ENCODE data around the gene SPATA6.

The SPATA6 gene

DNA sequence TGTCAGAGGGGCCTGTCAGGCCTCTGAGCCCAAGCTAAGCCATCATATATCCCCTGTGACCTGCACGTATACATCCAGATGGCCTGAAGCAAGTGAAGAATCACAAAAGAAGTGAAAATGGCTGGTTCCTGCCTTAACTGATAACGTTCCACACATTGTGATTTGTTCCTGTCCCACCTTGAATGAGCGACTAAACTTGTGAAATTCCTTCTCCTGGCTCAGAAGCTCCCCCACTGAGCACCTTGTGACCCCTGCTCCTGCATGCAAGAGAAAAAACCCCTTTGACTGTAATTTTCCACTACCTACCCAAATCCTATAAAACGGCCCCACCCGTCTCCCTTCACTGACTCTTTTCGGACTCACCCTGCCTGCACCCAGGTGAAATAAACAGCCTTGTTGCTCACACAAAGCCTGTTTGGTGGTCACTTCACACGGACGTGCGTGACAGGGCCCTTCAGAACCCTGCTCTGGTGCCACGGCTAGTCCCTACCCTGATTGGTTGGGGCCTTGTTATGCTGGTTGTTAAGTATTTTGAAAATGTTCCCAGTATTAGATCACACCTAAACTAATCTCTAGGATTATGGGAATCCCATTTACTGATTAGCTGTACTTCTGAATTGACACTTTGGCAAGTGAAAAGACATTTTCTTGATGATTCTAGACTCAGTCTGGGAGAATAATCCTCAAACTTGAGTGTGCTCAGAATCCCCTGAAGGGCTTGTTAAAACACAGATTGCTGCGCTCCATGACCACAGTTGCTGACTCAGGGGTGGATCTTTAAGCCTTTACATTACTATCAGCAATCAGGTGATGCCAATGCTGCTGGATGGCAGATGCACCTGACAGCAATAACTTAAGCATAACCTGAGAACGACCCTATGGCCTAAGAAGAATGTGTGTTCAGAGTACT is 28.8 kb upstream of the SPATA6 start:
- no peaks in the 10 kb centered on the region for H3K9me3 ChIP-seq (ENCODE audit: control insufficient read depth, low read length)
- 50% methylated on average over 8 of the region's 12 CpGs for WGBS
- H3K18ac ChIP-seq (ENCODE audit: low read depth in 1 of 2, low read length in 2 of 2): no peak overlapping the region
- no peak overlapping the region for H3K9ac ChIP-seq (ENCODE audit: low read length)
- DNase-seq: no peak
- no peak overlapping the region for H3K4me2 ChIP-seq (ENCODE audit: low read length, poor library complexity, severe bottlenecking)
- no peak overlapping the region for H4K91ac ChIP-seq (ENCODE audit: low read length)
- H2AFZ ChIP-seq (ENCODE audit: low read depth, low read length): no peak overlapping the region
- no peak overlapping the region for H2BK5ac ChIP-seq (ENCODE audit: low read depth, low read length, poor library complexity, severe bottlenecking)
- H2BK120ac ChIP-seq (ENCODE audit: low read depth, low read length): no peak overlapping the region
- no peak overlapping the region for H3K23ac ChIP-seq (ENCODE audit: low read length in 2 of 2)
- no peak overlapping the region for H3K14ac ChIP-seq (ENCODE audit: low read length in 2 of 2)
- peaks cover 4% of the 10 kb centered on the region for H3K4me1 ChIP-seq (ENCODE audit: control insufficient read depth, insufficient read depth, low read depth, low read length)
- H3K27ac ChIP-seq (ENCODE audit: low read length, poor library complexity, severe bottlenecking): no peak overlapping the region
- H3K4me3 ChIP-seq (ENCODE audit: insufficient read depth in 1 of 2, low read depth in 1 of 2, low read length in 2 of 2): no peak overlapping the region
- H3K36me3 ChIP-seq (ENCODE audit: control insufficient read depth in 1 of 2, insufficient read depth in 2 of 2, low read depth in 1 of 2, low read length in 2 of 2): no peaks in the 10 kb centered on the region
- H3K27me3 ChIP-seq (ENCODE audit: control insufficient read depth in 1 of 2, insufficient read depth in 1 of 2, low read length in 2 of 2): no peaks in the 10 kb centered on the region
- H4K8ac ChIP-seq (ENCODE audit: low read length): no peak overlapping the region
- H2AK5ac ChIP-seq (ENCODE audit: low read length, severe bottlenecking): no peak overlapping the region
- no peaks in the 10 kb centered on the region for H3K79me1 ChIP-seq (replicated peaks; ENCODE audit: low read length, poor library complexity, severe bottlenecking)
- H3K4ac ChIP-seq (ENCODE audit: low read depth in 1 of 2, low read length in 2 of 2): no peak overlapping the region
- no peak overlapping the region for H2BK12ac ChIP-seq (ENCODE audit: low read length in 2 of 2)
- no peak overlapping the region for H2BK15ac ChIP-seq (ENCODE audit: low read depth, poor library complexity, severe bottlenecking)

DNA sequence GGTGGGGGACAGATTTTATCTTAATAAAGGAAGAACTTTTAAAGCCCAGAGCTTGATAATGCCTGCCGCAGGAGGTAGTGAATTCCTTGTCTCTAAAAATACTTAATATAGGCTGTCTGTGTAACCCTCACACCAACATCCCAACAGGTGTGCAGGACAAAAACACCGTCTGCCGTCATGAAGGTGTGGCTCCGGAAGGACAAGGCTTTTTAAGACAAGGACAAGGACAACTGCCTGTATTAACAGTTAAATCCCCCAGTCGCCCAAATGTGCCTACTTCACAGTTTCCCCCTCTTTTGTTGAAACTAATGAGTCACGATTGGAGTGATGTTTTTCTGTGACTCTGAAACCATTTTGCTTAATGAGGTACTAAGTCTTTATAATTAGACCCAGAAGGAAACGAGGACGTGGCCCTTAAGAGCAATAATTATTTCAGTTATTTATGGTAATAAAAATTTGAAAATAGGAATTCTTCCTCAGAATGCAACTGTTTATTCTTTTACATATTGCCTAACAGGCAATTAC is 27.3 kb upstream of the SPATA6 start:
- no peaks in the 10 kb centered on the region for H3K36me3 ChIP-seq (ENCODE audit: control insufficient read depth in 1 of 2, insufficient read depth in 2 of 2, low read depth in 1 of 2, low read length in 2 of 2)
- H2BK120ac ChIP-seq (ENCODE audit: low read depth, low read length): no peak overlapping the region
- H2AK5ac ChIP-seq (ENCODE audit: low read length, severe bottlenecking): no peak overlapping the region
- H3K79me1 ChIP-seq (replicated peaks; ENCODE audit: low read length, poor library complexity, severe bottlenecking): no peaks in the 10 kb centered on the region
- H2BK15ac ChIP-seq (ENCODE audit: low read depth, poor library complexity, severe bottlenecking): no peak overlapping the region
- H3K27ac ChIP-seq (ENCODE audit: low read length, poor library complexity, severe bottlenecking): no peak overlapping the region
- no peaks in the 10 kb centered on the region for H3K27me3 ChIP-seq (ENCODE audit: control insufficient read depth in 1 of 2, insufficient read depth in 1 of 2, low read length in 2 of 2)
- no peak overlapping the region for H3K18ac ChIP-seq (ENCODE audit: low read depth in 1 of 2, low read length in 2 of 2)
- no peak overlapping the region for H2AFZ ChIP-seq (ENCODE audit: low read depth, low read length)
- H3K9ac ChIP-seq (ENCODE audit: low read length): no peak overlapping the region
- no peak overlapping the region for H3K4me3 ChIP-seq (ENCODE audit: insufficient read depth in 1 of 2, low read depth in 1 of 2, low read length in 2 of 2)
- H3K14ac ChIP-seq (ENCODE audit: low read length in 2 of 2): no peak overlapping the region
- peaks cover 9% of the 10 kb centered on the region for H3K4me1 ChIP-seq (ENCODE audit: control insufficient read depth, insufficient read depth, low read depth, low read length)
- WGBS: 74% methylated on average over 4 of the region's 8 CpGs
- H3K4ac ChIP-seq (ENCODE audit: low read depth in 1 of 2, low read length in 2 of 2): no peak overlapping the region
- no peak overlapping the region for H3K23ac ChIP-seq (ENCODE audit: low read length in 2 of 2)
- DNase-seq: no peak
- no peak overlapping the region for H4K8ac ChIP-seq (ENCODE audit: low read length)
- no peak overlapping the region for H3K4me2 ChIP-seq (ENCODE audit: low read length, poor library complexity, severe bottlenecking)
- H2BK5ac ChIP-seq (ENCODE audit: low read depth, low read length, poor library complexity, severe bottlenecking): no peak overlapping the region
- no peak overlapping the region for H4K91ac ChIP-seq (ENCODE audit: low read length)
- no peak overlapping the region for H2BK12ac ChIP-seq (ENCODE audit: low read length in 2 of 2)
- no peaks in the 10 kb centered on the region for H3K9me3 ChIP-seq (ENCODE audit: control insufficient read depth, low read length)

DNA sequence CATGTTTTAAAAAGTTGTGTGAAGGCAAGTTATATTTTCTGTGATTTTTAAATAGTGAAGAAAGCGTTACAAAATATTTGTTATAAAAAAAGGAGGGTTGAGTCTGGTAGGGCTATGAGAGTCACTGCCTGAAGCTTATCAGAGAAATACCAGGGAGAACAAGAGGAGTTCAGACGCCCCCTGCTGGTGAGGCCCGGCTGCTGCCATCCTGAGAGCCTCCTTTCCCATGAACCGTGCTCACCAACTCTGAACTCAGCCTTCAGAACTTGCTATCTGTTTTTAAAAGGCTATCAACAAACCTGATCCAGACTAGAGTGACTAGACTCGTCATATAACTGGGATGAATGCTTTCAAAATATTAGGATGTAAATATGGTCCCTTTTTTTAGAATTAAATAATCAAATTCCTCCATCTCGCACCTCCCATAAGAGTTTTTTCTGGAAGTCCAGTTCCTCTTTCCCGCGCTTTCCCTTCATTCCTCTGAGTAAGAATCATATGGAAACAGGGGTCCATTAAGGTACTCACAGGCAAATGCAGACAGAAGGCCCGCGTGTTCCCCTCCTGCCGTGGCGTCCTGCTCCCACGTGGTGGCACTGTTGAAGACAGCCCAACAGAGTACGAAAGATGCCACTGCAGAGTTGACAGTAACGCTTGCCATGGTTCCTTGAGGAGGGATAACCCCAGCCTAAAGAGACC is 26.2 kb upstream of the SPATA6 start:
- Histone ChIP-seq H2BK120ac (ENCODE audit: low read depth, low read length) (no peak overlapping the region), H3K4me3 (ENCODE audit: insufficient read depth in 1 of 2, low read depth in 1 of 2, low read length in 2 of 2) (no peak overlapping the region), H3K4ac (ENCODE audit: low read depth in 1 of 2, low read length in 2 of 2) (no peak overlapping the region), H3K9me3 (ENCODE audit: control insufficient read depth, low read length) (no peaks in the 10 kb centered on the region), H3K4me2 (ENCODE audit: low read length, poor library complexity, severe bottlenecking) (no peak overlapping the region), H3K9ac (ENCODE audit: low read length) (peak overlapping the region; percentile 31), H3K14ac (ENCODE audit: low read length in 2 of 2) (no peak overlapping the region), H4K8ac (ENCODE audit: low read length) (no peak overlapping the region), H4K91ac (ENCODE audit: low read length) (no peak overlapping the region), H3K79me1 (replicated peaks; ENCODE audit: low read length, poor library complexity, severe bottlenecking) (no peaks in the 10 kb centered on the region), H3K27ac (ENCODE audit: low read length, poor library complexity, severe bottlenecking) (no peak overlapping the region), H3K27me3 (ENCODE audit: control insufficient read depth in 1 of 2, insufficient read depth in 1 of 2, low read length in 2 of 2) (no peaks in the 10 kb centered on the region), H2BK5ac (ENCODE audit: low read depth, low read length, poor library complexity, severe bottlenecking) (no peak overlapping the region), H2BK15ac (ENCODE audit: low read depth, poor library complexity, severe bottlenecking) (no peak overlapping the region), H2BK12ac (ENCODE audit: low read length in 2 of 2) (no peak overlapping the region), H2AK5ac (ENCODE audit: low read length, severe bottlenecking) (no peak overlapping the region), H3K18ac (ENCODE audit: low read depth in 1 of 2, low read length in 2 of 2) (no peak overlapping the region), H3K4me1 (ENCODE audit: control insufficient read depth, insufficient read depth, low read depth, low read length) (peaks cover 15% of the 10 kb centered on the region), H3K23ac (ENCODE audit: low read length in 2 of 2) (no peak overlapping the region), H3K36me3 (ENCODE audit: control insufficient read depth in 1 of 2, insufficient read depth in 2 of 2, low read depth in 1 of 2, low read length in 2 of 2) (no peaks in the 10 kb centered on the region), H2AFZ (ENCODE audit: low read depth, low read length) (no peak overlapping the region)
- 32% methylated on average over 14 of the region's 15 CpGs for WGBS
- peak; percentile 71 for DNase-seq

DNA sequence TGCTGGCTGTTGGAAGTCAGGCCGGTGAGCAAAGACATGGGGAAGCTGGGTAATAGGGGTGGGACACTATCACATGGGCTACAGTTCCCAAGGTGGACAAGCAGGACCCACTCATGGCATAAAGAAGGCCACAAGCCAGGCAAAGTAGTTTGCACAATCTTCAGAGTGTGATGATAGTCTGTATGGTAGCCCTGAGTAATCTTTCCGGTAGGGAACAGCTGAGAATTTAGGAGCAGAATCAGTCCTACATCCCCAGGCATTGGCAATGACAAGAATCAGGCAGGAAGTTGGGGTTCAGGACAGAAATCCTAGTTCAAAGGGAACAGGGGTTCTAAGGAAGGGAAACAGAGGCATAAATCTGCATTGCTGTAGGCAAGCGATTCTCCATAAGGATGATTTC is 23.9 kb upstream of the SPATA6 start:
- Histone ChIP-seq H2AFZ (ENCODE audit: low read depth, low read length) (no peak overlapping the region), H3K4me1 (ENCODE audit: control insufficient read depth, insufficient read depth, low read depth, low read length) (peaks cover 16% of the 10 kb centered on the region), H3K14ac (ENCODE audit: low read length in 2 of 2) (no peak overlapping the region), H2BK15ac (ENCODE audit: low read depth, poor library complexity, severe bottlenecking) (no peak overlapping the region), H3K36me3 (ENCODE audit: control insufficient read depth in 1 of 2, insufficient read depth in 2 of 2, low read depth in 1 of 2, low read length in 2 of 2) (no peaks in the 10 kb centered on the region), H4K91ac (ENCODE audit: low read length) (peak overlapping the region; percentile 11), H3K4me3 (ENCODE audit: insufficient read depth in 1 of 2, low read depth in 1 of 2, low read length in 2 of 2) (no peak overlapping the region), H2BK120ac (ENCODE audit: low read depth, low read length) (no peak overlapping the region), H3K9me3 (ENCODE audit: control insufficient read depth, low read length) (no peaks in the 10 kb centered on the region), H2AK5ac (ENCODE audit: low read length, severe bottlenecking) (peak overlapping the region; percentile 98), H3K27ac (ENCODE audit: low read length, poor library complexity, severe bottlenecking) (no peak overlapping the region), H3K4me2 (ENCODE audit: low read length, poor library complexity, severe bottlenecking) (no peak overlapping the region), H3K23ac (ENCODE audit: low read length in 2 of 2) (no peak overlapping the region), H2BK12ac (ENCODE audit: low read length in 2 of 2) (peak overlapping the region; percentile 38 to 78), H4K8ac (ENCODE audit: low read length) (peak overlapping the region; percentile 36), H3K27me3 (ENCODE audit: control insufficient read depth in 1 of 2, insufficient read depth in 1 of 2, low read length in 2 of 2) (no peaks in the 10 kb centered on the region), H3K18ac (ENCODE audit: low read depth in 1 of 2, low read length in 2 of 2) (peak overlapping the region; percentile 8 to 74), H3K4ac (ENCODE audit: low read depth in 1 of 2, low read length in 2 of 2) (peak overlapping the region; percentile 17 to 31), H2BK5ac (ENCODE audit: low read depth, low read length, poor library complexity, severe bottlenecking) (peak overlapping the region; percentile 33), H3K9ac (ENCODE audit: low read length) (no peak overlapping the region), H3K79me1 (replicated peaks; ENCODE audit: low read length, poor library complexity, severe bottlenecking) (no peaks in the 10 kb centered on the region)
- DNase-seq: no peak
- 81% methylated on average over 3 of the region's 3 CpGs for WGBS

Measured in mesenchymal stem cell (in vitro differentiated cells and primary cell).